GM12878 (cell line): ENCODE results near the gene DHRS7C. TPM values are rescaled to one million over a fixed set of nuclear protein-coding genes. Genes with fewer than 3 reads are reported as not detected.

Experiments used
- ATAC-seq: fragments of 200-7000 bp; cut with Tn5 transposase; 3 replicates; pipeline ENCODE4 v1.9.1; 2020; ENCODE audit warnings: mild to moderate bottlenecking, moderate library complexity
- BruUV-seq: library from RNA; stranded (reverse); fragments of 400-500 nt; replicated peaks from 2 replicates; lab custom pipeline; 2021; lab: Mats Ljungman, UMichigan
- CTCF ChIA-PET: fragments of 300-600 bp; sonication (Branson Sonifier 250); formaldehyde crosslinking; extraction: SDS; loops from one replicate; lab custom pipeline; 2021; ENCODE audit warnings: inconsistent platforms; lab: Yijun Ruan, JAX
- POLR2A ChIA-PET: fragments of 350-600 bp; formaldehyde crosslinking; extraction: SDS; loops from one replicate; lab custom pipeline; 2021; ENCODE audit warnings: inconsistent platforms; lab: Charles Lee
- RAD21 ChIA-PET: fragments of 300-600 bp; sonication (Branson Sonifier 250); formaldehyde crosslinking; loops from one replicate; lab custom pipeline; 2023; ENCODE audit warnings: antibody characterized with exemption; ENCODE audit not compliant: unreplicated experiment; lab: Charles Lee
- SMC1A ChIA-PET: fragments of 300-600 bp; sonication (Branson Sonifier 250); formaldehyde crosslinking; loops from one replicate; lab custom pipeline; 2023; ENCODE audit not compliant: unreplicated experiment, uncharacterized antibody; lab: Charles Lee
- DNase-seq: peaks from one replicate; pipeline ENCODE4 v3.0.0-alpha.2; 2011; ENCODE audit warnings: low read depth, low spot score
- FAIRE-seq: peaks from 3 replicates; lab custom pipeline; 2011; peaks lifted over from hg19 to GRCh38; lab: Jason Lieb, UNC
- H2AFZ ChIP-seq: 2 replicates; pipeline ENCODE4 v1.6.0; 2011; ENCODE audit warnings: low read depth, low read length, control low read depth; ENCODE audit not compliant: control insufficient read depth
- H3K27ac ChIP-seq: 2 replicates; pipeline ENCODE4 v1.5.1; 2011; ENCODE audit warnings: control low read depth; ENCODE audit not compliant: control insufficient read depth, insufficient read depth
- H3K27me3 ChIP-seq, 2 experiments: replicated peaks in 1 of 2; 2 replicates each; pipeline versions ENCODE4 v1.6.0 to v1.6.1; 2011; ENCODE audit warnings: low read length in 1 of 2; ENCODE audit not compliant: control insufficient read depth in 2 of 2, insufficient read depth in 2 of 2
- H3K36me3 ChIP-seq, 2 experiments: 2 replicates each; pipeline ENCODE4 v1.5.1; 2011; ENCODE audit warnings: low read length in 1 of 2; ENCODE audit not compliant: control insufficient read depth in 2 of 2, insufficient read depth in 2 of 2
- H3K4me1 ChIP-seq: 2 replicates; pipeline ENCODE4 v1.6.1; 2011; ENCODE audit warnings: mild to moderate bottlenecking, low read length, moderate library complexity, mixed read lengths; ENCODE audit not compliant: control insufficient read depth, insufficient read depth
- H3K4me2 ChIP-seq: 2 replicates; pipeline ENCODE4 v1.6.0; 2011; ENCODE audit warnings: control low read depth; ENCODE audit not compliant: control insufficient read depth, insufficient read depth
- H3K4me3 ChIP-seq: fragments of 200-600 bp; sonication (generic); 2 replicates; pipeline ENCODE4 v1.5.1; 2016
- H3K79me2 ChIP-seq: 2 replicates; pipeline ENCODE4 v1.6.0; 2011; ENCODE audit warnings: low read length; ENCODE audit not compliant: control insufficient read depth, insufficient read depth
- H3K9ac ChIP-seq: 2 replicates; pipeline ENCODE4 v1.8.0; 2011; ENCODE audit warnings: low read length, control low read depth, mixed read lengths; ENCODE audit not compliant: control insufficient read depth, insufficient read depth
- H3K9me3 ChIP-seq: replicated peaks from 3 replicates; pipeline ENCODE4 v1.5.1; 2011; ENCODE audit warnings: mild to moderate bottlenecking, low read length; ENCODE audit not compliant: control insufficient read depth, insufficient read depth
- H4K20me1 ChIP-seq: 2 replicates; pipeline ENCODE4 v1.6.0; 2011; ENCODE audit not compliant: control insufficient read depth, insufficient read depth
- ATF2 ChIP-seq: IDR thresholded peaks from 2 replicates; pipeline ENCODE4 v1.6.1; 2012; ENCODE audit warnings: low read length, inconsistent platforms
- ELK1 ChIP-seq: IDR thresholded peaks from 2 replicates; pipeline ENCODE4 v1.6.1; 2012; ENCODE audit warnings: low read depth, low read length, improper control_type of control experiment
- JUNB ChIP-seq: IDR thresholded peaks from 2 replicates; pipeline ENCODE4 v1.6.1; 2016; ENCODE audit warnings: antibody characterized with exemption, mild to moderate bottlenecking
- MYC ChIP-seq: IDR thresholded peaks from 2 replicates; pipeline ENCODE4 v1.6.1; 2011; ENCODE audit warnings: mild to moderate bottlenecking, low read length, moderate library complexity, inconsistent platforms; ENCODE audit not compliant: insufficient read depth, insufficient replicate concordance, insufficient read length, severe bottlenecking
- POLR2AphosphoS2 ChIP-seq: IDR thresholded peaks from 2 replicates; pipeline ENCODE4 v1.6.1; 2011; ENCODE audit warnings: low read depth, mild to moderate bottlenecking, low read length, improper control_type of control experiment, moderate library complexity
- RFX5 ChIP-seq: IDR thresholded peaks from 2 replicates; pipeline ENCODE4 v1.6.1; 2011; ENCODE audit warnings: low read depth, low read length, improper control_type of control experiment
- SKIL ChIP-seq: fragments of 450-650 bp; IDR thresholded peaks from 2 replicates; pipeline ENCODE4 v1.6.1; 2017; ENCODE audit warnings: mild to moderate bottlenecking, low read depth, inconsistent platforms; ENCODE audit not compliant: poor library complexity, severe bottlenecking
- SMAD1 ChIP-seq: fragments of 450-650 bp; IDR thresholded peaks from 2 replicates; pipeline ENCODE4 v1.6.1; 2018; ENCODE audit warnings: mild to moderate bottlenecking, low read depth; ENCODE audit not compliant: partially characterized antibody
- SRF ChIP-seq, 2 experiments: IDR thresholded peaks; 2 replicates each; pipeline ENCODE4 v1.6.1; 2011; ENCODE audit warnings: low read depth in 2 of 2, low read length in 2 of 2, mild to moderate bottlenecking in 1 of 2, moderate library complexity in 1 of 2
- USF1 ChIP-seq: IDR thresholded peaks from 2 replicates; pipeline ENCODE4 v1.6.1; 2011; ENCODE audit warnings: borderline replicate concordance, low read depth, mild to moderate bottlenecking, moderate library complexity, mixed read lengths, low read length; ENCODE audit not compliant: insufficient read depth; ENCODE audit errors: extremely low read length
- ZSCAN29 ChIP-seq: fragments of 450-650 bp; IDR thresholded peaks from 2 replicates; pipeline ENCODE4 v1.6.1; 2017; ENCODE audit warnings: mild to moderate bottlenecking, moderate library complexity
- WGBS: methylation state at CpG from one replicate; pipeline ENCODE4 v1.1.6; 2016; ENCODE audit warnings: low lambda C conversion rate; ENCODE audit not compliant: insufficient replicate concordance, insufficient coverage; ENCODE audit errors: missing lambda C conversion rate; 5-methylcytosine and 5-hydroxymethylcytosine counted together
- in situ Hi-C: fragments of 300-500 bp; cut with MboI; formaldehyde crosslinking; loops from 9 replicates; pipeline ENCODE4 v1.14.3; 2018; ENCODE audit warnings: mixed read lengths
- intact Hi-C: fragments of 100-400 bp; cut with micrococcal nuclease; formaldehyde crosslinking; loops from one replicate; pipeline ENCODE4 v1.14.2; 2022; ENCODE audit not compliant: unreplicated experiment
- polyA plus RNA-seq, 11 experiments: library from polyadenylated mRNA; depleted of rRNA in 4 of 11; unstranded in 6 of 11; stranded (reverse) in 5 of 11; fragments of >200 nt; fragmentation: Nextera tagmentation in 4 of 11; fragmentation: Illumina TruSeq in 1 of 11; extraction: Ambion mirVana in 4 of 11; extraction: Trizol in 1 of 11; gene quantifications; 1 replicate in 1 of 11; 2 replicates in 10 of 11; pipeline versions ENCODE4 v1.2.1 to v1.2.3, GENCODE V29; 2011 to 2016; ENCODE audit warnings: inconsistent platforms in 2 of 11, missing spikeins in 2 of 11, low read depth in 1 of 11
- total RNA-seq, 4 experiments: library from RNA; depleted of rRNA in 3 of 4; stranded (reverse); fragments of >200 nt in 3 of 4; fragmentation: Illumina TruSeq in 1 of 4; extraction: Trizol in 1 of 4; gene quantifications; 2 replicates each; pipeline versions ENCODE4 v1.2.1 to v1.2.3, GENCODE V29; 2013 to 2021

The DHRS7C gene
- total and polyA plus RNA-seq, 10 of the 15 experiments (the other 5 are each of a cell fraction or from before 2014, with no cell fraction given), result not detected

GRCh38 chr17:9813166-9813565 is 21.8 kb upstream of the DHRS7C start:
- no TSS peak for BruUV-seq
- Histone ChIP-seq H3K4me3 (no peak overlapping the region), H4K20me1 (no peaks in the 10 kb centered on the region), H3K79me2 (no peaks in the 10 kb centered on the region), H3K9me3 (no peaks in the 10 kb centered on the region), H3K36me3 (no peaks in the 10 kb centered on the region), H3K27ac (no peak overlapping the region), H2AFZ (no peak overlapping the region), H3K9ac (no peak overlapping the region), H3K4me2 (no peak overlapping the region), H3K27me3 (no peaks in the 10 kb centered on the region), H3K4me1 (no peaks in the 10 kb centered on the region)
- DNase-seq (no peak), FAIRE-seq (no peak), ATAC-seq (no peak)
- TF ChIP-seq ELK1 (no peak), POLR2AphosphoS2 (no peak), ZSCAN29 (no peak), MYC (no peak), SKIL (no peak), USF1 (no peak), JUNB (no peak), RFX5 (no peak), SRF (IDR thresholded peaks at IDR 0.05; ENCODE audit: low read depth in 2 of 2, low read length in 2 of 2) (no peak), SMAD1 (no peak), ATF2 (no peak)
- SMC1A ChIA-PET, result no interaction called here
- intact Hi-C loops, result no loop called here
- POLR2A ChIA-PET, result no interaction called here
- RAD21 ChIA-PET, result no interaction called here
- 62% methylated on average over 9 of the region's 9 CpGs for WGBS
- CTCF ChIA-PET, result no interaction called here
- in situ Hi-C loops, result no loop called here
